NB4 (cell line): ENCODE measurements around the gene ITGAV.

Experiments used
- DNase-seq: peaks from one replicate; pipeline ENCODE4 v3.0.0; 2010; ENCODE audit warnings: low read depth
- H3K4me3 ChIP-seq: one replicate; pipeline ENCODE4 v1.5.1; 2011; ENCODE audit warnings: mild to moderate bottlenecking, low read depth, low read length, moderate library complexity
- MYC ChIP-seq: IDR thresholded peaks from 2 replicates; pipeline ENCODE4 v1.6.1; 2011; ENCODE audit warnings: low read depth, low read length
- POLR2A ChIP-seq: IDR thresholded peaks from 2 replicates; pipeline ENCODE4 v1.6.1; 2011; ENCODE audit warnings: mild to moderate bottlenecking; ENCODE audit not compliant: insufficient read length; ENCODE audit errors: extremely low read depth
- TF ChIP-seq, protein P1 (sequence below): IDR thresholded peaks from 2 replicates; pipeline ENCODE4 v1.6.1; 2011; ENCODE audit warnings: low read depth, low read length
- TF ChIP-seq, protein P2 (sequence below): IDR thresholded peaks from one replicate; pipeline ENCODE4 v1.5.1; 2012; ENCODE audit warnings: low read depth, low read length

ITGAV gene

GRCh38 chr2:186716004-186716403 is 126.1 kb downstream of the ITGAV start:
- TF ChIP-seq, protein P1, sequence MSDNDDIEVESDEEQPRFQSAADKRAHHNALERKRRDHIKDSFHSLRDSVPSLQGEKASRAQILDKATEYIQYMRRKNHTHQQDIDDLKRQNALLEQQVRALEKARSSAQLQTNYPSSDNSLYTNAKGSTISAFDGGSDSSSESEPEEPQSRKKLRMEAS, result no peak
- TF ChIP-seq, protein P2, sequence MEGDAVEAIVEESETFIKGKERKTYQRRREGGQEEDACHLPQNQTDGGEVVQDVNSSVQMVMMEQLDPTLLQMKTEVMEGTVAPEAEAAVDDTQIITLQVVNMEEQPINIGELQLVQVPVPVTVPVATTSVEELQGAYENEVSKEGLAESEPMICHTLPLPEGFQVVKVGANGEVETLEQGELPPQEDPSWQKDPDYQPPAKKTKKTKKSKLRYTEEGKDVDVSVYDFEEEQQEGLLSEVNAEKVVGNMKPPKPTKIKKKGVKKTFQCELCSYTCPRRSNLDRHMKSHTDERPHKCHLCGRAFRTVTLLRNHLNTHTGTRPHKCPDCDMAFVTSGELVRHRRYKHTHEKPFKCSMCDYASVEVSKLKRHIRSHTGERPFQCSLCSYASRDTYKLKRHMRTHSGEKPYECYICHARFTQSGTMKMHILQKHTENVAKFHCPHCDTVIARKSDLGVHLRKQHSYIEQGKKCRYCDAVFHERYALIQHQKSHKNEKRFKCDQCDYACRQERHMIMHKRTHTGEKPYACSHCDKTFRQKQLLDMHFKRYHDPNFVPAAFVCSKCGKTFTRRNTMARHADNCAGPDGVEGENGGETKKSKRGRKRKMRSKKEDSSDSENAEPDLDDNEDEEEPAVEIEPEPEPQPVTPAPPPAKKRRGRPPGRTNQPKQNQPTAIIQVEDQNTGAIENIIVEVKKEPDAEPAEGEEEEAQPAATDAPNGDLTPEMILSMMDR, result no peak
- no peak overlapping the region for H3K4me3 ChIP-seq
- no peak for DNase-seq

- no peak overlapping the region for H3K4me3 ChIP-seq
- TF ChIP-seq, protein P2, result no peak
- TF ChIP-seq MYC (no peak), POLR2A (no peak)
- TF ChIP-seq, protein P1, result no peak
- no peak for DNase-seq
Observed at GRCh38 chr2:186716899-186717298, 127.0 kb downstream of the ITGAV start.

DNA sequence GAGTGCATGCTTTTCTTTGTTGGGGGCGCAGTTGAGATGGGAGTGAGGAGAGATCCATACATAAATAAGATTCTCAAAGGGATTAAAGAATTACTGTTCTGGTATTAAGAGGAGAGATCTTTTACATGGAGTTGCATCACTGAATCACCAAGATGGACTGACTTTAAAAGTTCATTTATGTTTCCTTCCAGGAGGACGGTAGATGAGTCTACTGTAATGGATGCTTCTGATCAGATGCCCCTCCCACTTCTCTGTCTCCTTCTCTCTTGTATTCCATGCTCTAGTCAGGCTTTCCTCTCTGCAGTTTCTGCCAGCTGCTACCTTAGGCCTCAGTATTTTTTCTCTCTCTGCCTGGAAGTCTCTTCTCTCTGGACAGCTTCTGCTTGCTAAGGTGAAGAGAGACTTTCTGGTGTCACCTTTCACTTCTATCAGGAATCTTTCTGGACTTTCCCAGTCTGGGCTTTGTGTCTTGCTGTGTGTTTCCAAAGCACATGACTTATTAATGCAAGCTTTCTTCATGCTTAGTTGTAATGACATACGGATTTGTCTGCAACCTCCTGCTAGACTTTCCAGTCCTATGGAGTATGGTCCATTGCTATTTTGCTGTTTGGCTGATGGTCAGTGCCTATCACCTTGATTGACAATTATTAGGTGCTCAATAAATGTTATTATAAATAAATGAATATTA is 127.6 kb downstream of the ITGAV start:
- no peak for DNase-seq
- no peak for TF ChIP-seq MYC
- TF ChIP-seq, protein P2, result no peak
- TF ChIP-seq POLR2A, result no peak
- TF ChIP-seq, protein P1, result no peak
- no peak overlapping the region for H3K4me3 ChIP-seq

DNA sequence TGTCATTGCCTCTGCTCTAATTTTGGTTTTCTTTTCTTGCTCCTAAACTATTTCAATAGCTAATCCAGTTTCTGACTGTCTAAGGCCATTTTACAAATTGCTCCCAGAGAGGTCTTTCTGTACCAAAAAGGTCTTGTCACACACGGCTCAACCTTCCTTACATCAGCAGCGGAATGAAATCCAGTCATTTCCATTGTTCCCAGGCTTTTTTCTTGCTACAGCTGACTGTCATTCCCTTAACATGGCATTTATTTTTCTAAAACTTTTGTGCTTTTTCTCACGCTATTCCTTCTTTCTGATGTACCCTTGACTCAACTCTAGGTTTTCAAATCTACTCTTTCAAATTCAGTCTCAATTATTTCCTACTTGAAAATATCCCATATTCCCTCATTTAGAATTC is 128.3 kb downstream of the ITGAV start:
- TF ChIP-seq MYC, result no peak
- no peak for TF ChIP-seq POLR2A
- TF ChIP-seq, protein P1, result no peak
- TF ChIP-seq, protein P2, result no peak
- DNase-seq, result no peak
- no peak overlapping the region for H3K4me3 ChIP-seq

DNA sequence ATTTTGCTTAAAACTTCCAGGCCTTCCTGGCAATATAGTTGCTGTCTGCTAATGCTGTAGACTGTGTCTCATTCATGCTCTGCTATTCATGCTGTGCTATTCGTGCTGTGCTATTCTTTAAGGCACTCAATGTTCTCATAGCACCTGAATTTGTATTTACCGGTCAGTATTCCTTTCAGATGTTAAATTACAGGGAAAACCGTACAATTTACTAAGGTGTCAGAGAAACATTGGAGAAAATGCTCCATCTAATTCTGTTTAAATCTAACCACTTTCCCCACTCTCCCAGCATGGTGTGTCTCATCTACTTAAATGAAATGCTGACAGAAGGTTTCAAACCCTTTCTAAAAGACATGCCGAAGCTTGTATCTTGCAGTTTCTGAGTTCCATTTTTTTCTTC is 129.0 kb downstream of the ITGAV start:
- no peak overlapping the region for H3K4me3 ChIP-seq
- TF ChIP-seq POLR2A, result no peak
- TF ChIP-seq, protein P1, result no peak
- TF ChIP-seq, protein P2, result no peak
- TF ChIP-seq MYC, result no peak
- no peak for DNase-seq
